Kidney tubule cell (primary cell): ENCODE measurements around the gene PRRC2A.
"Not testable (repeated sequence)": the region's sequence is repeated elsewhere in the genome, so short reads cannot be mapped to it uniquely, and the experiment has no call there.

Experiments used
- DNase-seq: peaks from one replicate; pipeline ENCODE4 v3.0.0-alpha.2; 2018; ENCODE audit warnings: low spot score

PRRC2A gene

GRCh38 chr6:31586008-31586407, 34.5 kb upstream of the PRRC2A start, which contains the start of gene LST1:
LST1 (plus strand) TSS chr6:31586277; CDS start chr6:31587300, 1,023 bp downstream.
- DNase-seq, result no peak

GRCh38 chr6:31586599-31587281, 33.8 kb upstream of the PRRC2A start:
- no peak for DNase-seq

DNA sequence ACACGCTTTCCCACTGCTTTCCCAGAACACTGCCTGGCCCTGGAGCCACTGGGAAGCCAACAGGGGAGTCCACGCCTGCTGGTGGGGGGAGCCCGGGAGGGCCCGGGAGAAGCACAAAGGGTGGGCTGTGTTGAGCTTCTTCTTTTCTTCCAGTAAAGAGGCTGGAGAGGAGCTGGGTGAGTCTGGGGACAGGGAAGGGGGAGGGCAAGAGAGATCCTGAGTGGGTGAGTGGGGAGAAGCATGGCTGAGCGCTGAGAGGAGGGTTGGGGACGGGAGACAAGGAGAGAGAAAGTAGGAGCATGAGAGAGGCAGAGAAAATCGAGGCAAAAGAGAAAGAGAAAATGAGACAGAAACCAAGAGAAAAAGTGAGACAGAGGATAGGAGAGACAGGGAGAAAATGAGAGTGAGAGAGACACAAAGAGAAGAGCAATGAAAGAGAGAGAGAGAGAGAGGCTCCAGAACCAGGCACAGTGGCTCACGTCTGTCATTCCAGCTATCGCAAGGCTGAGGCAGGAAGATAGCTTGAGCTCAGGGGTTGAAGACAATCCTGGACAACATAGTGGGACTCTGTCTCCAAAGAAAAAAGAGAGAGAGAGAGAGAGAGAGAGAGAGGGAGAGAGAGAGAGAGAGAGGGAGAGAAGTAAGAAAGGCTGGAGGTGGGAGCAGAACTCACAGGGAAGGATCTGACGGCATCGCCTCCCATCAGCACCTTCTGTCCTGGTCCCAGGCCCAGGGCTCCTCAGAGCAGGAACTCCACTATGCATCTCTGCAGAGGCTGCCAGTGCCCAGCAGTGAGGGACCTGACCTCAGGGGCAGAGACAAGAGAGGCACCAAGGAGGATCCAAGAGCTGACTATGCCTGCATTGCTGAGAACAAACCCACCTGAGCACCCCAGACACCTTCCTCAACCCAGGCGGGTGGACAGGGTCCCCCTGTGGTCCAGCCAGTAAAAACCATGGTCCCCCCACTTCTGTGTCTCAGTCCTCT, 32.4 kb upstream of the PRRC2A start:
- DNase-seq, result no peak

- no peak for DNase-seq
Observed at GRCh38 chr6:31588871-31589650, 31.5 kb upstream of the PRRC2A start.

- not testable (repeated sequence) for DNase-seq
Observed at GRCh38 chr6:31590691-31591090, 29.8 kb upstream of the PRRC2A start.

DNA sequence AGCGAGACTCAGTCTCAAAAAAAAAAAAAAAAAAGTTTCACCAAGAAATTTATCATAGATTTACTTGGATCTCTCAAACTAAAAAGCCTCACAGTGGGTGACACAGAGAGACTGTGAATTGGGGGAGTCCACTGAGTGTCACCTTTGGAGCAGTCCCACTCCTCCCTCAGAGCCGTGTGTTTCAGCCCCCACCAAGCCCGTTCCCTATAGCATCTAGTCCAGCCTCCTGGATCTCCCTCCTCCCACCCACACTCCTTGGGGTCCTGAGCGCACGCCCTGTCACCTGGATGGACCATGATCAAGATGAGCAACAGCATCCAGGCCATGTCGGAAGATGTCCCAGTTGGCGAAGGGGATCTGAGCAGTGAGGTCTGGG, 28.1 kb upstream of the PRRC2A start:
- no peak for DNase-seq

DNA sequence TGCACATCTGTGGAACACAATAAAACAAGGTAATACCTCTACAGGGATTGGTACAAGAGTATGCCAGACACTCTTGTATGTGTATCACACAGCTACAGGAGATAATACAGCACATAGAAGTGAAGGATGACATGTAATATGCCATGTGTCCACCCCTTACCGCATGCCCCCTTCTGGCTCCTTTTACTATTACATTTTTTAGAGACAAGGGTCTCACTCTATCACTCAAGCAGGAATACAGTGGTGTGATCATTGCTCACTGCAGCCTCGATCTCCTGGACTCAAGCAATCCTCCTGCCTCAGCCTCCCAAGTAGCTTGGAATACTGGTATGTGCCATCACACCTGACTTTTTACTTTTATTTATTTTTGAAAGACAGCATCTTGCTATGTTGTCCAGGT, 23.5 kb upstream of the PRRC2A start:
- DNase-seq, result peak; percentile 54

GRCh38 chr6:31607317-31607716, 13.2 kb upstream of the PRRC2A start:
- no peak for DNase-seq

GRCh38 chr6:31609519-31610406, 10.8 kb upstream of the PRRC2A start:
- no peak for DNase-seq

DNA sequence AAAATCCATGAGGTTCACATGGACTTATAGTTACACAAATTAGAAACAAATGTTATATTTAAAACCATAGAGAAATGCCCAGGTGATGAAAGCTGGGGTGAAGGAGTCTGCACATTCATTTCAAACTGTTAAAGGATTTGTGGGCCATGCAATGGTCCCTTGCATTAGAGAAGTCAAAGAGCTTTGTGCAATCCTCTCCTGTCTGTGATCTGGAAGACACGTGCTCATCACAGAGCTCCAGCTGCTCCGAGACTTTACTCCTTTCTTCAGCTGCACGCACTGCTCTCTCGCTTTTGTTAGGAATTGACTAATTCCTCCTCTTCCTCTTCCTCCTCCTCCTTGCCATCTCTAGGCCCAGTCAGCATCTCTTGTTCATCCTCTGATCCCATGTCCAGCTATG, 9.5 kb upstream of the PRRC2A start:
- no peak for DNase-seq

DNA sequence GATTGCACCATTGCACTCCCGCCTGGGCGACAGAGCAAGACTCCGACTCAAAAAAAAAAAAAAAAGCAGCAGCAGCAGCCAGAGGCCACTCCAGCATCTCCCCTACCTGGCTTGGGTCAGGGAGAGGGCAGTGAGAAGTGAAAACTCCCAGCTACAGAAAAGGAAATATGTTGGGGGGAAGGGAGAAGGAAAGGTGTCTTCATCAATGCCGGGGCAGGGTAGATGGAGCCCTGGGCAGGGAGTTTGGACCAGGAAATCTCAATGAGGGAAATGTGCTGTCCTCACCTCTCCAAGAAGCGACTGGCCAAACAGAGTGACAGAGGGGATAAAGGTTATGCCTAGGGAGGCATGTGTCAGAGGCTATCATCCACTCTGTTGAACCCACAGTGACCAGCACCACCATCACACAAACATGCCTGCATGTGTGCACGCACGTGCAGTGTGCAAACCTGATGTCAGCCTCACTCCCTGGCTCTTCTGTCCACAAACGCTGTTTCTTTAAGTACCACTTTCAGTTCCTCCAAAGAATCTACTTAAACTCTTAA, 6.4 kb upstream of the PRRC2A start:
- no peak for DNase-seq

GRCh38 chr6:31614684-31615578, 5.6 kb upstream of the PRRC2A start, which contains the start of gene AIF1:
AIF1 (plus strand) TSS chr6:31615234; CDS start chr6:31615330, 96 bp downstream.
- no peak for DNase-seq

DNA sequence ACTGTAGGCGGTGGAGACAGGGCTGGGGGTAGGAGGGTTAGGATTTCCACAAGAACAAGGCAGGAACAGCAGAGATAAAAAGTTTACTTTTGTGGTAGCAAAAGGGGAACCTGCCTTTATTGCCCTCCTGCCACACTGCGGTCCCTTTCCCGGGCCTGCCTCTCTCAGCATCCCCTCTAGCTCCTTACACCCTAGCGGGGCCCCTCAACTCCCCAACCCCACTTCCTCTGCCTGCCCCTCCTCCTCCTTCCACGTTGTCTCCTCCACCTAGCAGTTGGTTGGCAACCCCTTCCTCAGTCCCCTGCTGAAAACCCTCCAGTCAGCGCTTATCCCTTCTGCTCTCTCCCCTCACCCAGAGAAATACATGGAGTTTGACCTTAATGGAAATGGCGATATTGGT, 4.8 kb upstream of the PRRC2A start:
- DNase-seq, result no peak

DNA sequence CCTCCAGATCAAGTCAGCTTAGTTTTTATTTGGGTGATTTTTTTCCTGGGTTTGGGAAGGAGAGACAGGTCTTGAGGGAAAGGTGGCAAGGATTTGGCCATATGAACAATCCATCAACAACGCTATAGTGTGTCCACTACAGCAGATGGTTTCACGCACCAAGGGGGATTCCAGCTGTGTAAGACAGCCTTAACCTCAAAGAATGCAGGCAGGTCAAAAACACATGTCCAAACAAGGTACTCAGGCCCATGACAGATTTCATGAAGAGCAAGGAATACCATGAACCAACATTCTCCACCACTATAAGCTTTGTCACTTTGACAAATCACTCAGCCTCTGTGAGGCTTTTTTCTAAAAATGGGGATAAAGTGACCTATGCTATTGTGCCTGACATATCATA, 3.5 kb upstream of the PRRC2A start:
- DNase-seq, result no peak

DNA sequence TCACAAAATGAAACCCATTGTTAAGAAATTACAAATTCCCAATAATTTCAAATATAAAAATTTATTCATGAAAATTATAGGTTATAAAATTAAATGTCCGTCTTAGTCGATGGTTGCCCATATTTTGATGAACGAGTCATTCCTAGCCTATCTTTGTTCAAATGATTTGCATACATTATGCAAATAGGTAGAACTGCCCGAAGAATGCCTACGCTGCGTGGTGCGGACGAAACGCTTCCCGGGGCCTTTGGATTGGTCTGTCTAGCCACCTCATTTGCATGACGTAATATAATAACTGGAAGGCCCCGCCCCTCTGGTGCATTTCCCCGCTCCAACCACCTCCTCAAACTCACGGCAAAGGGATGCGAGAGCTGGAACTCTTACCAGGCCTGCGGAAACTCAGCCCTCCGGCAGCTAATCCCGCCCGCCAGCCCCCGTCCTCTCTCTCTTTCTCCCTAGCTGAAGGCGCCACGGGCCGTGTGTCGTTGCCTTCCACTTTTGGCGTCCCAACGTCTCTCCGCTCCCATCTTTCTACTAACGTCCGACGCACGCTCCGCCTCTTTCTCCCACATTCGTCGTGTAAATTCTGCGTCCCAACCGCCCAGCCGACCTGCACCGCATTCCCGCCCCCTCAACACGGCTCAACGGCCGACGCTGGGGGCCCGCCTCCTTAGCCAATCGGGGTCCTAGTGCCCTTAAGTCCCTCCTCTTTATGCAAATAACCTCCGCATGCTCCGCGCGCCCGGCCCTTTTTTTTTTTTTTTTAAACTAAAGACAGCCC, 520 bp upstream of the PRRC2A start:
- peak; percentile 100 for DNase-seq

- peak; percentile 17 for DNase-seq
Observed at GRCh38 chr6:31621320-31621939, 915 bp downstream of the PRRC2A start.

DNA sequence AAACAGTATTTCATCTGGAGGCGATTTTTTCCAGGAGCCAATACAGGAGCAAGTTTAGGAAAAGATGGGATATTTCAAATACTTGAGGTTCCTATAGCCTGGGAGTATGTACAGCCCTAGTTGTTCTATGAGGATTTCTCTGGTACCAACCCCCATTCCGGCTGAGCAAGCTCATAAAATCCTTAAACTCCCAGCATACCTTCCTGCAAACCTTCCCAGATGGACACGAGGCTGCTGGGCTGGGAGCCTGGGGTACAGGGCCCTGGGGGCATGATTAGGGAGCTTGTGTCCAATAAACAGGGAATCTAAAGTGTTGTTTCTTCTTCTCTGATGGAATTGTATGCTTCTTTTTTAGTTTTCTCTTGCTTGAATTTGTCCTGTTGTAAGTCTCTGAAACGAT, 1.5 kb downstream of the PRRC2A start:
- DNase-seq, result peak; percentile 20

- no peak for DNase-seq
Observed at GRCh38 chr6:31622684-31623091, 2.2 kb downstream of the PRRC2A start.

- DNase-seq, result no peak
Observed at GRCh38 chr6:31624070-31624469, 3.6 kb downstream of the PRRC2A start.
